Omental fat pad (tissue), 4 donors: ENCODE data around the gene METTL4. TPM values are rescaled to one million over a fixed set of nuclear protein-coding genes. Genes with fewer than 3 reads are reported as not detected.
"Not testable (repeated sequence)": the region's sequence is repeated elsewhere in the genome, so short reads cannot be mapped to it uniquely, and the experiment has no call there.

Source experiments
- ATAC-seq: fragments of 150-250 bp; one replicate; pipeline ENCODE4 v1.9.1; 2016; ENCODE audit warnings: mild to moderate bottlenecking, moderate library complexity; ENCODE audit not compliant: low FRiP score
- DNase-seq: peaks from one replicate; pipeline ENCODE4 v3.0.0-alpha.2; 2019; ENCODE audit warnings: low spot score
- total RNA-seq, 4 donors: library from RNA; depleted of rRNA; stranded (reverse); fragments of >200 nt; gene quantifications; one replicate each; pipeline ENCODE4 v1.1.0, GENCODE V29; 2016
- TF ChIP-seq, protein P1 (sequence below), 3 donors: fragments of 450-650 bp; IDR thresholded peaks; one replicate each; pipeline ENCODE4 v1.5.1; 2016 to 2017; ENCODE audit warnings: antibody characterized with exemption in 3 of 3, mild to moderate bottlenecking in 3 of 3, moderate library complexity in 2 of 3

Gene METTL4
- total RNA-seq, 4 donors from 2014 or later, result 4.7 to 15.8 (median 5.1) TPM

DNA sequence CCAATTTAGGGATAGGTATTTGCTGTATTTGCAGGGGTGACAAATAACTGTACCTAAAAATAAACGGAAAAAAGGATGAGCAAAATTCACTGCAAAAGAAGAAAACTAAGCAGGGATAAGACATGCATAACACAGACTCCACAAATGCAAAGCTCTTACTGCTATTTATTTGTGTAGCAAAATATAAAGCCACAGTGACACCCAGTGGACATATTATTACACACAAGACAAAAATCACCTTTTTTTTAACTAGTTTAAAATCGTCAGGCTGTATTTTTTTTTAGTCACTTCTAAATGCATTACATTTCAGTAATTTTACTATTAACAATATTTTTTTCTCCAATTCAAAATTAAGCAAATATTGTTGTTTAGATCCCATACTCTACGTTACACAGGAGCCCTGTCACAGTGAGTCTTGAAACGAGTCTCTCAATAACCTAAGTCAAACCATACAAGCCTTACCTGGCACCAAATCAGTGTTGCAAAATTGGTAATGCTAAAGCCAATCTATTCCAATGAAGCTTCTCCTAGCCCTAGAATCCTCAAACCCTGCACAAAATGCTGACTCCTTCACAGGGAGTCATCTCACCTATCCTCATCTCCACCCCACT lies 23.7 kb downstream of the METTL4 start:
- ATAC-seq, result no peak
- DNase-seq, result no peak
- TF ChIP-seq, protein P1, sequence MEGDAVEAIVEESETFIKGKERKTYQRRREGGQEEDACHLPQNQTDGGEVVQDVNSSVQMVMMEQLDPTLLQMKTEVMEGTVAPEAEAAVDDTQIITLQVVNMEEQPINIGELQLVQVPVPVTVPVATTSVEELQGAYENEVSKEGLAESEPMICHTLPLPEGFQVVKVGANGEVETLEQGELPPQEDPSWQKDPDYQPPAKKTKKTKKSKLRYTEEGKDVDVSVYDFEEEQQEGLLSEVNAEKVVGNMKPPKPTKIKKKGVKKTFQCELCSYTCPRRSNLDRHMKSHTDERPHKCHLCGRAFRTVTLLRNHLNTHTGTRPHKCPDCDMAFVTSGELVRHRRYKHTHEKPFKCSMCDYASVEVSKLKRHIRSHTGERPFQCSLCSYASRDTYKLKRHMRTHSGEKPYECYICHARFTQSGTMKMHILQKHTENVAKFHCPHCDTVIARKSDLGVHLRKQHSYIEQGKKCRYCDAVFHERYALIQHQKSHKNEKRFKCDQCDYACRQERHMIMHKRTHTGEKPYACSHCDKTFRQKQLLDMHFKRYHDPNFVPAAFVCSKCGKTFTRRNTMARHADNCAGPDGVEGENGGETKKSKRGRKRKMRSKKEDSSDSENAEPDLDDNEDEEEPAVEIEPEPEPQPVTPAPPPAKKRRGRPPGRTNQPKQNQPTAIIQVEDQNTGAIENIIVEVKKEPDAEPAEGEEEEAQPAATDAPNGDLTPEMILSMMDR (IDR thresholded peaks at IDR 0.05), result no peak

DNA sequence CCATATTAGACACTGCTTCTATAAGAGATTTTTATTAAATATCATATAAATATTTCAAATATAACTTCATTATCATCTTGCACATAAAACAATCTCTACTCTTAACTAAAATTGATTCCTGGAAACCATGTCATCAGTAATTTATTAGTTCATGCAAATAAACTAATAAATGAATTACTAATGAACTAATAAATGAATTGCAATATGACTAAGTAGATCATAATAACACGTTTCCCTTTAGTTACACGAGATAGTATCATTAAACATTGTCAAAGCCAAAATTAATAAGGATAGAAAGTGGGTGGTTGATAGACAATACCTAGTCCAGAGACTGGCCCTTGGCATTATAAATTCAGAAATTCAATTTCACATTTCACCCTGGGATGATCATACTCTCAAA lies 26.1 kb downstream of the METTL4 start:
- TF ChIP-seq, protein P1 (IDR thresholded peaks at IDR 0.05), result no peak
- DNase-seq (no peak), ATAC-seq (no peak)

DNA sequence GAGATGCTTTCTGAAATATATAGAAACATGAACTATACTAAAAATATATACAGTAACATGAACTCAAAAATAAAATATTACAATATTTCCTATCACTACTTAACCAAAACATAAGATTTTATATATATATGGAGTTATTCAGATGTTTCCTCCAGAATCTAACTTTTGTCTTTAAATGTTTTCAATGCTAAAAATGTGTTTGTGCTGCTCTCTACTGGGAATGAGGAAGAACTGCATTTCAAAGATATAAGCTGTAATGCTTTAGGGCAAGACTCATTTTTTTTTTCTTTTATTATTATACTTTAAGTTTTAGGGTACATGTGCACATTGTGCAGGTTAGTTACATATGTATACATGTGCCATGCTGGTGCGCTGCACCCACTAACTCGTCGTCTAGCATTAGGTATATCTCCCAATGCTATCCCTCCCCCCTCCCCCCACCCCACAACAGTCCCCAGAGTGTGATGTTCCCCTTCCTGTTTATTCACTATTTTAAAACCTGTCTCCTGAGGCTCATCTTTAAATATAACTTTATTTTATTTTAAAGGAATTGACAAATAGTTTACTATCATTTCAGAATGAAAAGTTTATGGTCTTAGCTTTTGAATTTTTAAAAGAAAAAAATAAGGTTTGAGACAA lies 29.3 kb downstream of the METTL4 start:
- DNase-seq, ATAC-seq: not testable (repeated sequence)

DNA sequence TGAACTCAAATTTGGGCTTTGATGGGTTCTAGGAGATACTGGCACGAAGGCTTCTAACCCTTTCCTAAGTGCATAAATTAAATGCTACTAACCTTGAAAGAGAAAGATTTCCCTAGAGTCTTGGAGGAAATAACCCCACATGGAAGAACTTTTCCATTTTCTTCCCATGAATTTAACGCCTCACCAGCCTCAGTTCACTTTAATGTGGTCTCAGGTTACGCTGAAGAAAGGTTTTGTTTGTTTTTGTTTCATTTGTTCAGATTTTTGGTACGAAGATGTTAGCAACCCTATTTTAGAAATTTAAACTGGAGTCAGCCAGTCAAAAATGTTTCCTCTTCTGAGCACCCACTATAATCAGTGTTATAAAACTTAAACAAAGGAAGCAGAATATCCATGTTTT lies 30.7 kb downstream of the METTL4 start:
- no peak for DNase-seq
- no peak for ATAC-seq
- TF ChIP-seq, protein P1 (IDR thresholded peaks at IDR 0.05), result no peak

DNA sequence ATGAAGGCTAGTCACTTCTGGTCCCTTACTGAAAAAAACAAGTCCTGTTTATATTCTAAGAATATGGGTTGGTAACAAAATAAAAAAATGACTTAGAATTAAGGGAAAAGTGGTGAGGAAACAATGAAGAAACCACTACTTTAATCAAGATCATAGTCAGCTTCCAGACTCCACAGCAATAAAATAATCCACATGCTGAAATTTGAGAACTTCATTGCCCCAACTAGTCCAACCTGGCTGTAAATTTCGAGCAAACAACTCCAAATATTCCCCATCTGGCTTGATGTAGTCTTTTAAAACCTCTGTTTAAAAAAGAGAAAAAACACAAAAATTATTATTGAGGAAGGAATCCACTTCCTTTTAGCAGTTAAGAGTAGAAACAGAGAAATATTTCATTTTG lies 32.5 kb downstream of the METTL4 start:
- ATAC-seq, result no peak
- DNase-seq, result no peak
- TF ChIP-seq, protein P1 (IDR thresholded peaks at IDR 0.05), result no peak

DNA sequence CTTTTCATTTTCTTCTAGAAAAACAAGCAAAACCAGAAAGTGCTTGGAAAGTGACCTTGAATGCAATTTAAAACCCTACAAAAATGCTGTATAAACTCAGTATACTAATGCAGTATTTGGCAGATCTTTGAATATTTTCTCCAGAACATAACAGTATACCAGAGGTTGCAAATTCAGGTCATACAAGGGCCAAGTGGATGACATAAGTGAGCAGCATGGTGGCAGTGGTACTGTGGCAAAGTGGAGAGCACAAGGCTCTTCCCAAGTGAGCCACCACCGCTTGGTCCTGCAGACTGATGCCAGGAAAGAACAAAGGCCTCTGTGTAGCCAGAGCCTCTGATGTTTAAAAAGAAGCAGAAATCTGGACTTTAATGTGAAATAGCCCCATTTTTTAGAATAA lies 33.1 kb downstream of the METTL4 start:
- no peak for DNase-seq
- ATAC-seq, result no peak
- TF ChIP-seq, protein P1 (IDR thresholded peaks at IDR 0.05), result no peak

DNA sequence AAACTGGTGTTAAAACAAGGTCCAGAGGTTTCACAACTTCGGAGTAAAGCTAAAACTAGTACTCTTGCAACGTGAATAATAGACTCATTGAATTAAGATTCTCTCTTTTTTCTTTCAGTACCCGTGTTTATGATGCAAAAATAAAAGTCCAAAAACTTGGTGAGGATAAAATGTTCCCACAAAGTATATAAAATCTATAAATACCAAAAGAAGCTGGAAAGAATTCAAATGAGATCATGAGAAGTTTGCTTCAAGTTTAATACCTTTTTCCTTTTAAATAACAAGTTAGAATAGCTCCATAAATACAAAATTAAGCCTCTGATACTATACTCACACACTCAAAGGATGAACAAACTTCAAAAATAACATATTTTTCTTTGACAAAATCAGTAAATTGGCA lies 34.0 kb downstream of the METTL4 start:
- DNase-seq, result no peak
- TF ChIP-seq, protein P1 (IDR thresholded peaks at IDR 0.05), result no peak
- no peak for ATAC-seq
